Brain microvascular endothelial cell (primary cell): Measurements from ENCODE around the gene CRTC3.
"Not testable (repeated sequence)": the region's sequence is repeated elsewhere in the genome, so short reads cannot be mapped to it uniquely, and the experiment has no call there.

ENCODE experiments used
- DNase-seq: peaks from one replicate; pipeline ENCODE4 v3.0.0-alpha.2; 2020
- H3K27ac ChIP-seq: fragments of 250-450 bp; sonication (Bioruptor Pico); 2 replicates; pipeline ENCODE4 v1.5.1; 2020; ENCODE audit warnings: mild to moderate bottlenecking, moderate library complexity
- H3K27me3 ChIP-seq: fragments of 250-450 bp; sonication (Bioruptor Pico); replicated peaks from 2 replicates; pipeline ENCODE4 v1.5.1; 2020; ENCODE audit warnings: mild to moderate bottlenecking
- H3K36me3 ChIP-seq: fragments of 250-450 bp; sonication (Bioruptor Pico); replicated peaks from 2 replicates; pipeline ENCODE4 v1.5.1; 2020; ENCODE audit warnings: mild to moderate bottlenecking
- H3K4me3 ChIP-seq: 2 replicates; pipeline ENCODE4 v1.5.1; 2011; ENCODE audit warnings: low read depth, mild to moderate bottlenecking, control low read depth, low read length, moderate library complexity
- in situ Hi-C: cut with HindIII; loops from 2 replicates; pipeline ENCODE4 v1.10.0; 2017; ENCODE audit warnings: low sequenced_read_pairs, low pct_ligation_motif_present
- TF ChIP-seq, protein P1 (sequence below): IDR thresholded peaks from 2 replicates; pipeline ENCODE4 v1.5.1; 2011; ENCODE audit warnings: low read depth, mild to moderate bottlenecking, moderate library complexity, low read length, control low read depth, inconsistent platforms; ENCODE audit errors: missing control alignments

Gene CRTC3

GRCh38 chr15:90497376-90497775, 32.3 kb upstream of the CRTC3 start:
- H3K27me3 ChIP-seq = no peaks in the 10 kb centered on the region
- DNase-seq = no peak
- in situ Hi-C loops = no loop called here
- no peak overlapping the region for H3K27ac ChIP-seq
- TF ChIP-seq, protein P1, sequence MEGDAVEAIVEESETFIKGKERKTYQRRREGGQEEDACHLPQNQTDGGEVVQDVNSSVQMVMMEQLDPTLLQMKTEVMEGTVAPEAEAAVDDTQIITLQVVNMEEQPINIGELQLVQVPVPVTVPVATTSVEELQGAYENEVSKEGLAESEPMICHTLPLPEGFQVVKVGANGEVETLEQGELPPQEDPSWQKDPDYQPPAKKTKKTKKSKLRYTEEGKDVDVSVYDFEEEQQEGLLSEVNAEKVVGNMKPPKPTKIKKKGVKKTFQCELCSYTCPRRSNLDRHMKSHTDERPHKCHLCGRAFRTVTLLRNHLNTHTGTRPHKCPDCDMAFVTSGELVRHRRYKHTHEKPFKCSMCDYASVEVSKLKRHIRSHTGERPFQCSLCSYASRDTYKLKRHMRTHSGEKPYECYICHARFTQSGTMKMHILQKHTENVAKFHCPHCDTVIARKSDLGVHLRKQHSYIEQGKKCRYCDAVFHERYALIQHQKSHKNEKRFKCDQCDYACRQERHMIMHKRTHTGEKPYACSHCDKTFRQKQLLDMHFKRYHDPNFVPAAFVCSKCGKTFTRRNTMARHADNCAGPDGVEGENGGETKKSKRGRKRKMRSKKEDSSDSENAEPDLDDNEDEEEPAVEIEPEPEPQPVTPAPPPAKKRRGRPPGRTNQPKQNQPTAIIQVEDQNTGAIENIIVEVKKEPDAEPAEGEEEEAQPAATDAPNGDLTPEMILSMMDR = no peak
- H3K4me3 ChIP-seq = no peak overlapping the region
- H3K36me3 ChIP-seq = peaks cover 61% of the 10 kb centered on the region

- Histone ChIP-seq H3K4me3 (no peak overlapping the region), H3K27ac (no peak overlapping the region), H3K27me3 (no peaks in the 10 kb centered on the region), H3K36me3 (peaks cover 63% of the 10 kb centered on the region)
- no peak for DNase-seq
- TF ChIP-seq, protein P1 = no peak
- in situ Hi-C loops = no loop called here
Measured at GRCh38 chr15:90497912-90498311, 31.8 kb upstream of the CRTC3 start.

- TF ChIP-seq, protein P1 = no peak
- peaks cover 45% of the 10 kb centered on the region for H3K36me3 ChIP-seq
- in situ Hi-C loops = no loop called here
- no peak overlapping the region for H3K27ac ChIP-seq
- H3K4me3 ChIP-seq = no peak overlapping the region
- H3K27me3 ChIP-seq = no peaks in the 10 kb centered on the region
- DNase-seq = no peak
Measured at GRCh38 chr15:90500171-90500570, 29.6 kb upstream of the CRTC3 start.

DNA sequence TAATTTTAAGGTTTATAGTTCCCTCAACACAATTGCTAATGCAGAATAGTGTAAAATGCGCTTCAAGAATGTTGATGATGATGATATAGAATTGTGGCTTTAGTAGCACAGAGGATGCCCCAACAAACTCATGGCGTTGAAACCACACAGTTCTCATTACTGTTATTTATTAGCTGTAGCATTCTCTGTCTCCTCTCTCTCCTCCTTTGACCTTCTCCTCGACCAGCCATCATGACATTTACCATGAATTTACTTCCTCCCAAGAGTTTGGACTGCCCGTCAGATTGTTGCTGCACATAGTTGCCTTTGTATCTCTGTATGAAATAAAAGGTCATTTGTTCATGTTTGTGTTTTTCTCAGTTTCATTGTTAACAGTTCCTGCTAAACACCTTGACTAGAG, 27.8 kb upstream of the CRTC3 start:
- DNase-seq = no peak
- no peak overlapping the region for H3K4me3 ChIP-seq
- no peak overlapping the region for H3K27ac ChIP-seq
- in situ Hi-C loops = no loop called here
- TF ChIP-seq, protein P1 = no peak
- H3K36me3 ChIP-seq = peaks cover 43% of the 10 kb centered on the region
- no peaks in the 10 kb centered on the region for H3K27me3 ChIP-seq

DNA sequence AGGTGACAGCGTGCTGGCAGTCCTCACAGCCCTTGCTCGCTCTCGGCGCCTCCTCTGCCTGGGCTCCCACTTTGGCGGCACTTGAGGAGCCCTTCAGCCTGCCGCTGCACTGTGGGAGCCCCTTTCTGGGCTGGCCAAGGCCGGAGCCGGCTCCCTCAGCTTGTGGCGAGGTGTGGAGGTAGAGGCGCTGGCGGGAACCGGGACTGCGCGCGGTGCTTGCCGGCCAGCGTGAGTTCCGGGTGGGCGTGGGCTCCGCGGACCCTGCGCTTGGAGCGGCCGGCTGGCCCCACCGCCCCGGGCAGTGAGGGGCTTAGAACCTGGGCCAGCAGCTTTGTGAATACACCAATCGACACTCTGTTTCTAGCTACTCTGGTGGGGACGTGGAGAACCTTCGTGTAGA, 18.9 kb upstream of the CRTC3 start:
- H3K27me3 ChIP-seq, H3K4me3 ChIP-seq, in situ Hi-C loops, DNase-seq, H3K27ac ChIP-seq, H3K36me3 ChIP-seq: not testable (repeated sequence)

DNA sequence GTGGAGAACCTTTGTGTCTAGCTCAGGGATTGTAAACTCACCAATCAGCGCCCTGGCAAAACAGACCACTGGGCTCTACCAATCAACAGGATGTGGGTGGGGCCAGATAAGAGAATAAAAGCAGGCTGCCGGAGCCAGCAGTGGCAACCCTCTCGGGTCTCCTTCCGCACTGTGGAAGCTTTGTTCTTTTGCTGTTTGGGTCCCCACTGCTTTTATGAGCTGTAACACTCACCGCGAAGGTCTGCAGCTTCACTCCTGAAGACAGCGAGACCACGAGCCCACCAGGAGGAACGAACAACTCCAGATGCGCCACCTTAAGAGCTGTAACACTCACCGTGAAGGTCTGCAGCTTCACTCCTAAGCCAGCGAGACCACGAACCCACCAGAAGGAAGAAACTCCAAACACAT, 18.5 kb upstream of the CRTC3 start:
- DNase-seq, H3K27me3 ChIP-seq, H3K27ac ChIP-seq, in situ Hi-C loops, H3K4me3 ChIP-seq, H3K36me3 ChIP-seq: not testable (repeated sequence)

- H3K4me3 ChIP-seq = no peak overlapping the region
- TF ChIP-seq, protein P1 = no peak
- no peak overlapping the region for H3K27ac ChIP-seq
- no peaks in the 10 kb centered on the region for H3K27me3 ChIP-seq
- DNase-seq = no peak
- H3K36me3 ChIP-seq = no peaks in the 10 kb centered on the region
- in situ Hi-C loops = no loop called here
Measured at GRCh38 chr15:90512276-90512675, 17.4 kb upstream of the CRTC3 start.
